K562 (cell line): ENCODE results near the gene LMBR1. TPM values are rescaled to one million over a fixed set of nuclear protein-coding genes. Genes with fewer than 3 reads are reported as not detected.

Experiments
- CAMTA2 ChIP-seq: fragments of 250-450 bp; sonication (Bioruptor Pico); conservative IDR thresholded peaks from 2 replicates; pipeline ENCODE4 v1.5.1; 2022
- DIDO1 ChIP-seq: fragments of 450-650 bp; IDR thresholded peaks from 2 replicates; pipeline ENCODE4 v1.6.1; 2016; ENCODE audit warnings: low read depth, missing biosample characterization, missing genetic modification characterization
- HBP1 ChIP-seq: fragments of 450-650 bp; formaldehyde crosslinking; IDR thresholded peaks from 2 replicates; pipeline ENCODE4 v1.4.0; 2022; ENCODE audit warnings: missing genetic modification characterization
- KDM2B ChIP-seq: fragments of 250-450 bp; sonication (Bioruptor Pico); IDR thresholded peaks from 2 replicates; pipeline ENCODE4 v1.8.0; 2021; ENCODE audit warnings: mild to moderate bottlenecking, moderate library complexity
- KDM5B ChIP-seq: fragments of 200-600 bp; sonication (generic); IDR thresholded peaks from 2 replicates; pipeline ENCODE4 v1.6.1; 2012; ENCODE audit warnings: low read depth, mild to moderate bottlenecking, moderate library complexity, low read length, control low read depth, inconsistent platforms; ENCODE audit not compliant: insufficient replicate concordance
- PHTF2 ChIP-seq: fragments of 250-450 bp; sonication (Bioruptor Pico); IDR thresholded peaks from 2 replicates; pipeline ENCODE4 v1.5.0; 2021; ENCODE audit warnings: mild to moderate bottlenecking
- PRPF4 ChIP-seq: fragments of 200-400 bp; formaldehyde crosslinking; IDR thresholded peaks from one replicate; pipeline ENCODE4 v1.6.1; 2017; ENCODE audit warnings: low read length, low read depth, mild to moderate bottlenecking; ENCODE audit not compliant: insufficient read depth, poor library complexity, severe bottlenecking
- RBM15 ChIP-seq: fragments of 200-400 bp; formaldehyde crosslinking; IDR thresholded peaks from 2 replicates; pipeline ENCODE4 v1.6.1; 2018; ENCODE audit warnings: mild to moderate bottlenecking, low read length, moderate library complexity; ENCODE audit not compliant: insufficient read depth
- RBM39 ChIP-seq: fragments of 200-400 bp; formaldehyde crosslinking; optimal IDR thresholded peaks from 2 replicates; pipeline ENCODE3; 2018; ENCODE audit warnings: low read depth, low read length
- RFX7 ChIP-seq: fragments of 250-450 bp; sonication (Bioruptor Pico); IDR thresholded peaks from 2 replicates; pipeline ENCODE4 v1.5.1; 2021; ENCODE audit warnings: mild to moderate bottlenecking
- SAFB2 ChIP-seq: fragments of 200-400 bp; formaldehyde crosslinking; IDR thresholded peaks from 2 replicates; pipeline ENCODE4 v1.6.1; 2018; ENCODE audit warnings: borderline replicate concordance, low read length, low read depth, moderate library complexity; ENCODE audit not compliant: severe bottlenecking
- SLC30A9 ChIP-seq: fragments of 250-450 bp; sonication (Bioruptor Pico); IDR thresholded peaks from 2 replicates; pipeline ENCODE4 v1.8.0; 2022; ENCODE audit warnings: mild to moderate bottlenecking, moderate library complexity
- ZBTB7A ChIP-seq: IDR thresholded peaks from 2 replicates; pipeline ENCODE4 v1.6.1; 2011; ENCODE audit warnings: low read depth, mild to moderate bottlenecking, low read length, moderate library complexity, borderline replicate concordance; ENCODE audit not compliant: control insufficient read depth
- ZNF3 ChIP-seq: fragments of 250-450 bp; sonication (Bioruptor Pico); IDR thresholded peaks from 2 replicates; pipeline ENCODE4 v1.5.0; 2021; ENCODE audit warnings: mild to moderate bottlenecking, moderate library complexity
- polyA plus RNA-seq, 8 experiments: library from polyadenylated mRNA; depleted of rRNA in 4 of 8; stranded (reverse) in 5 of 8; unstranded in 3 of 8; fragments of >200 nt; fragmentation: Nextera tagmentation in 2 of 8; fragmentation: Illumina TruSeq in 1 of 8; extraction: Ambion mirVana in 2 of 8; extraction: Trizol in 1 of 8; gene quantifications; 2 replicates each; pipeline versions ENCODE4 v1.2.1 to v1.2.3, GENCODE V29; 2011 to 2014; ENCODE audit warnings: inconsistent platforms in 1 of 8, missing spikeins in 1 of 8
- total RNA-seq, 7 experiments: library from RNA; depleted of rRNA in 6 of 7; stranded (reverse); fragments of >200 nt in 6 of 7; fragmentation: Illumina TruSeq in 2 of 7; extraction: Trizol in 2 of 7; gene quantifications; 2 replicates each; pipeline versions ENCODE4 v1.2.1 to v1.2.3, GENCODE V29; 2011 to 2021; ENCODE audit warnings: low replicate concordance in 1 of 7
- TF ChIP-seq, protein P1 (sequence below): sonication (generic); formaldehyde crosslinking; IDR thresholded peaks from 2 replicates; pipeline ENCODE4 v1.4.0; 2020; ENCODE audit warnings: mild to moderate bottlenecking, missing genetic modification reagents
- TF ChIP-seq, protein P2 (sequence below): fragments of 200-800 bp; sonication (Bioruptor generic); IDR thresholded peaks from 2 replicates; pipeline ENCODE4 v1.6.1; 2017; ENCODE audit warnings: missing genetic modification characterization, missing compliant biosample characterization
- TF ChIP-seq, protein P3 (sequence below): IDR thresholded peaks from 2 replicates; pipeline ENCODE4 v1.6.1; 2016; ENCODE audit warnings: missing genetic modification characterization, missing compliant biosample characterization
- TF ChIP-seq, protein P4 (sequence below): fragments of 250-450 bp; sonication (Bioruptor Pico); IDR thresholded peaks from 2 replicates; pipeline ENCODE4 v1.8.0; 2021; ENCODE audit warnings: mild to moderate bottlenecking, moderate library complexity

LMBR1 gene
- total and polyA plus RNA-seq, 9 of the 15 experiments (the other 6 are each of a cell fraction or from before 2014, with no cell fraction given), result 7.7 to 90.0 (median 59.9) TPM

DNA sequence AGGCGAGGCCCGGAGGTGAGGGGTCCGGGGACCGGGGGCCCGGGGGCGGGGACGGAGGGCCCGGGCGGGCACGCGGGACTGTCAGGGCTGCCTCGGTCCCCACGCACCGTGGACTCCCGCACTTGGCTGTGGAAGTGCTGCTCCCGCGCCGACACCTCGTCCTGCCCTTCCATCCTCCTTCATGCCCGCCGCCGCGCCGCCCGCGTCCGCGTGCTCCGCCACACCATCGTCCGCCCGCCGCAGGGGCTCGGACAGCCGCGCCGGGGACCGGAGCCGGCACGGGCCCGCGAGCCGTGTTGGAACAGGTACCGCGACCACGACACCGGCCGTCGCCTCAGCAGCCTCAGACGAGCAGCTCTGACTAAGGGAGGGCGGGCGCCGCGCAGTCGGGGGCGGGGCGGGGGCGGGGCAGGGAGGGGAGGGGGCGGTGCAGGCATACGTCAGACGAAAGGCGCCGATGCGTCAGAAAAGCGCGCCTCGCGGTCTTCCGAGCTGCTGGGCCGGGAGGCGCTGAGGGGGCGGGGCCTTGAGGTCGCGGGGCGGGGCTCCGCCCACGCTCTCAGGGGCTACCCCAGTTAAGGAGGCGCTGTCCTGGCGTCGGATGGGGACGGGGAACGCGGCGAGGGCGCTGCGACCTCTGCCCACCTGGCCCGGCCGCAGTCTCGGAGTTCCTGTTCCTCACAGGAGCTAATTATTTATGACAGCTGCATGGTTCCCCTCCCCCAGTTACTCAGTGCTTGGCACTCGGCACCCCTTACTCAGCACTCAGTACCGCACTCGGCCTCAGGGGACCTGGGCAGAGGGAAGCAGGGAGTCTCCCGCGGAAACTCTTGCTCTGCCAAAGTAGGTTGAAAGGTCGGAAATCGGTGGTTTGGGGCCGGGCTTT, at the start of gene LMBR1 (continued):
- TF ChIP-seq RBM15 (no peak), PHTF2 (CRISPR knock-in tag) (peak; percentile 64; the same call in 1 of the 2 replicates), RBM39 (peak; percentile 85), PRPF4 (no peak), ZNF3 (no peak), RFX7 (CRISPR knock-in tag) (no peak), CAMTA2 (CRISPR knock-in tag) (no peak), KDM5B (peak; percentile 97), ZBTB7A (peak; percentile 75; the same call in 1 of the 2 replicates), DIDO1 (tag) (peak; percentile 76), HBP1 (CRISPR knock-in tag) (no peak), SAFB2 (no peak), SLC30A9 (CRISPR knock-in tag) (no peak), KDM2B (peak; percentile 20; the same call in 1 of the 2 replicates)
- TF ChIP-seq, protein P1, sequence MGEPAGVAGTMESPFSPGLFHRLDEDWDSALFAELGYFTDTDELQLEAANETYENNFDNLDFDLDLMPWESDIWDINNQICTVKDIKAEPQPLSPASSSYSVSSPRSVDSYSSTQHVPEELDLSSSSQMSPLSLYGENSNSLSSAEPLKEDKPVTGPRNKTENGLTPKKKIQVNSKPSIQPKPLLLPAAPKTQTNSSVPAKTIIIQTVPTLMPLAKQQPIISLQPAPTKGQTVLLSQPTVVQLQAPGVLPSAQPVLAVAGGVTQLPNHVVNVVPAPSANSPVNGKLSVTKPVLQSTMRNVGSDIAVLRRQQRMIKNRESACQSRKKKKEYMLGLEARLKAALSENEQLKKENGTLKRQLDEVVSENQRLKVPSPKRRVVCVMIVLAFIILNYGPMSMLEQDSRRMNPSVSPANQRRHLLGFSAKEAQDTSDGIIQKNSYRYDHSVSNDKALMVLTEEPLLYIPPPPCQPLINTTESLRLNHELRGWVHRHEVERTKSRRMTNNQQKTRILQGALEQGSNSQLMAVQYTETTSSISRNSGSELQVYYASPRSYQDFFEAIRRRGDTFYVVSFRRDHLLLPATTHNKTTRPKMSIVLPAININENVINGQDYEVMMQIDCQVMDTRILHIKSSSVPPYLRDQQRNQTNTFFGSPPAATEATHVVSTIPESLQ (CRISPR knock-in tag), result peak; percentile 90; the same call in 1 of the 2 replicates
- TF ChIP-seq, protein P2, sequence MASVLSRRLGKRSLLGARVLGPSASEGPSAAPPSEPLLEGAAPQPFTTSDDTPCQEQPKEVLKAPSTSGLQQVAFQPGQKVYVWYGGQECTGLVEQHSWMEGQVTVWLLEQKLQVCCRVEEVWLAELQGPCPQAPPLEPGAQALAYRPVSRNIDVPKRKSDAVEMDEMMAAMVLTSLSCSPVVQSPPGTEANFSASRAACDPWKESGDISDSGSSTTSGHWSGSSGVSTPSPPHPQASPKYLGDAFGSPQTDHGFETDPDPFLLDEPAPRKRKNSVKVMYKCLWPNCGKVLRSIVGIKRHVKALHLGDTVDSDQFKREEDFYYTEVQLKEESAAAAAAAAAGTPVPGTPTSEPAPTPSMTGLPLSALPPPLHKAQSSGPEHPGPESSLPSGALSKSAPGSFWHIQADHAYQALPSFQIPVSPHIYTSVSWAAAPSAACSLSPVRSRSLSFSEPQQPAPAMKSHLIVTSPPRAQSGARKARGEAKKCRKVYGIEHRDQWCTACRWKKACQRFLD, result no peak
- TF ChIP-seq, protein P3, sequence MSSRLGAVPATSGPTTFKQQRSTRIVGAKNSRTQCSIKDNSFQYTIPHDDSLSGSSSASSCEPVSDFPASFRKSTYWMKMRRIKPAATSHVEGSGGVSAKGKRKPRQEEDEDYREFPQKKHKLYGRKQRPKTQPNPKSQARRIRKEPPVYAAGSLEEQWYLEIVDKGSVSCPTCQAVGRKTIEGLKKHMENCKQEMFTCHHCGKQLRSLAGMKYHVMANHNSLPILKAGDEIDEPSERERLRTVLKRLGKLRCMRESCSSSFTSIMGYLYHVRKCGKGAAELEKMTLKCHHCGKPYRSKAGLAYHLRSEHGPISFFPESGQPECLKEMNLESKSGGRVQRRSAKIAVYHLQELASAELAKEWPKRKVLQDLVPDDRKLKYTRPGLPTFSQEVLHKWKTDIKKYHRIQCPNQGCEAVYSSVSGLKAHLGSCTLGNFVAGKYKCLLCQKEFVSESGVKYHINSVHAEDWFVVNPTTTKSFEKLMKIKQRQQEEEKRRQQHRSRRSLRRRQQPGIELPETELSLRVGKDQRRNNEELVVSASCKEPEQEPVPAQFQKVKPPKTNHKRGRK (tag), result no peak
- TF ChIP-seq, protein P4, sequence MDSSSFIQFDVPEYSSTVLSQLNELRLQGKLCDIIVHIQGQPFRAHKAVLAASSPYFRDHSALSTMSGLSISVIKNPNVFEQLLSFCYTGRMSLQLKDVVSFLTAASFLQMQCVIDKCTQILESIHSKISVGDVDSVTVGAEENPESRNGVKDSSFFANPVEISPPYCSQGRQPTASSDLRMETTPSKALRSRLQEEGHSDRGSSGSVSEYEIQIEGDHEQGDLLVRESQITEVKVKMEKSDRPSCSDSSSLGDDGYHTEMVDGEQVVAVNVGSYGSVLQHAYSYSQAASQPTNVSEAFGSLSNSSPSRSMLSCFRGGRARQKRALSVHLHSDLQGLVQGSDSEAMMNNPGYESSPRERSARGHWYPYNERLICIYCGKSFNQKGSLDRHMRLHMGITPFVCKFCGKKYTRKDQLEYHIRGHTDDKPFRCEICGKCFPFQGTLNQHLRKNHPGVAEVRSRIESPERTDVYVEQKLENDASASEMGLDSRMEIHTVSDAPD (CRISPR knock-in tag), result peak; percentile 50; the same call in 1 of the 2 replicates
